ENCODE measurements around the gene PAQR7.

- TF ChIP-seq CTCF (IDR thresholded peaks at IDR 0.05; ENCODE audit: low read length) (no peak), EZH2 (IDR thresholded peaks at IDR 0.05; ENCODE audit: borderline replicate concordance, low read length) (no peak)
These were observed 9.2 kb downstream of the PAQR7 start for GRCh38 chr1:25866288-25866687.

Data from OCI-LY1 (cell line).